ENCODE data around the gene WWOX. TPM values are rescaled to one million over a fixed set of nuclear protein-coding genes. Genes with fewer than 3 reads are reported as not detected.

The WWOX gene
- total and polyA plus RNA-seq, 2 of the 13 experiments (the other 11 are each of a cell fraction or from before 2014, with no cell fraction given) = 9.1 to 37.4 TPM

GRCh38 chr16:78246559-78246958 is 147.1 kb downstream of the WWOX start:
- no peak for DNase-seq (ENCODE audit: low spot score)
- no TSS peak for BruUV-seq (replicated peaks)
- H3K36me3 ChIP-seq (replicated peaks in 1 of 2; ENCODE audit: control insufficient read depth in 1 of 2, insufficient read depth in 2 of 2, low read length in 2 of 2) = no peaks in the 10 kb centered on the region
- H3K27me3 ChIP-seq (ENCODE audit: control insufficient read depth in 1 of 2, insufficient read depth in 2 of 2, low read length in 2 of 2) = no peaks in the 10 kb centered on the region
- ChIA-PET POLR2A (no interaction called here), CTCF (ENCODE audit: low intra/inter-chr PET ratio, low total read pairs) (no interaction called here)
- 93% methylated on average over 9 of the region's 9 CpGs for WGBS (ENCODE audit: low lambda C conversion rate)
- no peaks in the 10 kb centered on the region for H3K79me2 ChIP-seq (ENCODE audit: insufficient read depth, low read length)
- no peak for ATAC-seq
- intact Hi-C loops (cut with micrococcal nuclease; ENCODE audit: unreplicated experiment) = no loop called here
- H3K27ac ChIP-seq (ENCODE audit: extremely low read length, insufficient read depth, low read length) = no peak overlapping the region
- H3K4me1 ChIP-seq (ENCODE audit: insufficient read depth, low read length) = peaks cover 58% of the 10 kb centered on the region
- no peak overlapping the region for H3K9ac ChIP-seq (ENCODE audit: insufficient read depth, low read depth, low read length)
- H2AFZ ChIP-seq (ENCODE audit: low read length) = no peak overlapping the region
- in situ Hi-C loops (cut with HindIII; ENCODE audit: extremely low pct_ligation_motif_present, low pct_unique_long_range_greater_than_20kb) = loop anchor here (25.0 kb wide), 2 partner anchors 791 to 1366 kb away; partner anchors contain the start of gene MAF
- no peak overlapping the region for H3K4me3 ChIP-seq (replicated peaks in 1 of 3; ENCODE audit: insufficient read depth in 1 of 3, low read depth in 2 of 3, low read length in 3 of 3)
- FAIRE-seq = no peak
- H3K4me2 ChIP-seq (ENCODE audit: low read depth, low read length) = no peak overlapping the region
- H3K9me3 ChIP-seq (ENCODE audit: low read length) = no peaks in the 10 kb centered on the region
- no peaks in the 10 kb centered on the region for H4K20me1 ChIP-seq (ENCODE audit: insufficient read depth, low read length)
- no peak for TF ChIP-seq MYNN (CRISPR knock-in tag; IDR thresholded peaks at IDR 0.05; ENCODE audit: low read depth)
- no peak for TF ChIP-seq ZBTB7A (CRISPR knock-in tag; IDR thresholded peaks at IDR 0.05)
- no peak for TF ChIP-seq ZNF747 (CRISPR knock-in tag; IDR thresholded peaks at IDR 0.05; ENCODE audit: borderline replicate concordance)
- TF ChIP-seq ZNF234 (CRISPR knock-in tag; conservative IDR thresholded peaks at IDR 0.05) = no peak
- TF ChIP-seq TOPORS (CRISPR knock-in tag; IDR thresholded peaks at IDR 0.05) = no peak
- TF ChIP-seq ZNF276 (CRISPR knock-in tag; IDR thresholded peaks at IDR 0.05; ENCODE audit: low read depth) = no peak
- TF ChIP-seq IKZF4 (CRISPR knock-in tag; IDR thresholded peaks at IDR 0.05; ENCODE audit: borderline replicate concordance, low read depth, not compliant biosample characterization) = no peak
- TF ChIP-seq, protein P1, sequence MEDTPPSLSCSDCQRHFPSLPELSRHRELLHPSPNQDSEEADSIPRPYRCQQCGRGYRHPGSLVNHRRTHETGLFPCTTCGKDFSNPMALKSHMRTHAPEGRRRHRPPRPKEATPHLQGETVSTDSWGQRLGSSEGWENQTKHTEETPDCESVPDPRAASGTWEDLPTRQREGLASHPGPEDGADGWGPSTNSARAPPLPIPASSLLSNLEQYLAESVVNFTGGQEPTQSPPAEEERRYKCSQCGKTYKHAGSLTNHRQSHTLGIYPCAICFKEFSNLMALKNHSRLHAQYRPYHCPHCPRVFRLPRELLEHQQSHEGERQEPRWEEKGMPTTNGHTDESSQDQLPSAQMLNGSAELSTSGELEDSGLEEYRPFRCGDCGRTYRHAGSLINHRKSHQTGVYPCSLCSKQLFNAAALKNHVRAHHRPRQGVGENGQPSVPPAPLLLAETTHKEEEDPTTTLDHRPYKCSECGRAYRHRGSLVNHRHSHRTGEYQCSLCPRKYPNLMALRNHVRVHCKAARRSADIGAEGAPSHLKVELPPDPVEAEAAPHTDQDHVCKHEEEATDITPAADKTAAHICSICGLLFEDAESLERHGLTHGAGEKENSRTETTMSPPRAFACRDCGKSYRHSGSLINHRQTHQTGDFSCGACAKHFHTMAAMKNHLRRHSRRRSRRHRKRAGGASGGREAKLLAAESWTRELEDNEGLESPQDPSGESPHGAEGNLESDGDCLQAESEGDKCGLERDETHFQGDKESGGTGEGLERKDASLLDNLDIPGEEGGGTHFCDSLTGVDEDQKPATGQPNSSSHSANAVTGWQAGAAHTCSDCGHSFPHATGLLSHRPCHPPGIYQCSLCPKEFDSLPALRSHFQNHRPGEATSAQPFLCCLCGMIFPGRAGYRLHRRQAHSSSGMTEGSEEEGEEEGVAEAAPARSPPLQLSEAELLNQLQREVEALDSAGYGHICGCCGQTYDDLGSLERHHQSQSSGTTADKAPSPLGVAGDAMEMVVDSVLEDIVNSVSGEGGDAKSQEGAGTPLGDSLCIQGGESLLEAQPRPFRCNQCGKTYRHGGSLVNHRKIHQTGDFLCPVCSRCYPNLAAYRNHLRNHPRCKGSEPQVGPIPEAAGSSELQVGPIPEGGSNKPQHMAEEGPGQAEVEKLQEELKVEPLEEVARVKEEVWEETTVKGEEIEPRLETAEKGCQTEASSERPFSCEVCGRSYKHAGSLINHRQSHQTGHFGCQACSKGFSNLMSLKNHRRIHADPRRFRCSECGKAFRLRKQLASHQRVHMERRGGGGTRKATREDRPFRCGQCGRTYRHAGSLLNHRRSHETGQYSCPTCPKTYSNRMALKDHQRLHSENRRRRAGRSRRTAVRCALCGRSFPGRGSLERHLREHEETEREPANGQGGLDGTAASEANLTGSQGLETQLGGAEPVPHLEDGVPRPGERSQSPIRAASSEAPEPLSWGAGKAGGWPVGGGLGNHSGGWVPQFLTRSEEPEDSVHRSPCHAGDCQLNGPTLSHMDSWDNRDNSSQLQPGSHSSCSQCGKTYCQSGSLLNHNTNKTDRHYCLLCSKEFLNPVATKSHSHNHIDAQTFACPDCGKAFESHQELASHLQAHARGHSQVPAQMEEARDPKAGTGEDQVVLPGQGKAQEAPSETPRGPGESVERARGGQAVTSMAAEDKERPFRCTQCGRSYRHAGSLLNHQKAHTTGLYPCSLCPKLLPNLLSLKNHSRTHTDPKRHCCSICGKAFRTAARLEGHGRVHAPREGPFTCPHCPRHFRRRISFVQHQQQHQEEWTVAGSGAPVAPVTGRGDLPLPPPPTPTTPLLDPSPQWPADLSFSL (CRISPR knock-in tag; IDR thresholded peaks at IDR 0.05) = no peak
- TF ChIP-seq SOX13 (IDR thresholded peaks at IDR 0.05) = no peak
- no peak for TF ChIP-seq SOX13 (CRISPR knock-in tag; conservative IDR thresholded peaks at IDR 0.05 in 1 of 2, IDR thresholded peaks at IDR 0.05 in 1 of 2)
- TF ChIP-seq DR1 (CRISPR knock-in tag; IDR thresholded peaks at IDR 0.05) = no peak
